UCSD-AML1 (cell line): ENCODE results near the gene ADTRP.

ENCODE experiments used
- DNase-seq: peaks from one replicate; lab custom pipeline; 2025; ENCODE audit not compliant: unreplicated experiment; lab: John Stamatoyannopoulos, UW

The ADTRP gene

GRCh38 chr6:11774426-11774825 is 4.2 kb downstream of the ADTRP start:
- no peak for DNase-seq

- no peak for DNase-seq
Observed at GRCh38 chr6:11773581-11773980, 5.0 kb downstream of the ADTRP start.

- no peak for DNase-seq
Observed at GRCh38 chr6:11773013-11773412, 5.6 kb downstream of the ADTRP start.

- no peak for DNase-seq
Observed at GRCh38 chr6:11772109-11772825, 6.3 kb downstream of the ADTRP start.

- no peak for DNase-seq
Observed at GRCh38 chr6:11771473-11772048, 7.0 kb downstream of the ADTRP start.

GRCh38 chr6:11770546-11771466 is 7.8 kb downstream of the ADTRP start:
- no peak for DNase-seq

- DNase-seq: no peak
Observed at GRCh38 chr6:11769811-11770545, 8.6 kb downstream of the ADTRP start.

GRCh38 chr6:11769244-11769643 is 9.4 kb downstream of the ADTRP start:
- no peak for DNase-seq

GRCh38 chr6:11767978-11768756 is 10.4 kb downstream of the ADTRP start:
- no peak for DNase-seq

GRCh38 chr6:11767458-11767857 is 11.1 kb downstream of the ADTRP start:
- no peak for DNase-seq

- DNase-seq: no peak
Observed at GRCh38 chr6:11766589-11767450, 11.8 kb downstream of the ADTRP start.

GRCh38 chr6:11766043-11766442 is 12.6 kb downstream of the ADTRP start:
- DNase-seq: no peak

- DNase-seq: no peak
Observed at GRCh38 chr6:11764250-11764604, 14.4 kb downstream of the ADTRP start.

GRCh38 chr6:11763460-11764249 is 14.9 kb downstream of the ADTRP start:
- no peak for DNase-seq

GRCh38 chr6:11762794-11763459 is 15.7 kb downstream of the ADTRP start:
- DNase-seq: no peak

GRCh38 chr6:11761744-11762620 is 16.6 kb downstream of the ADTRP start:
- no peak for DNase-seq

- no peak for DNase-seq
Observed at GRCh38 chr6:11760015-11760473, 18.6 kb downstream of the ADTRP start.
